ENCODE results near the gene RTEL1.

GRCh38 chr20:63678667-63679465 is 20.8 kb downstream of the RTEL1 start:
- TF ChIP-seq EZH2 (IDR thresholded peaks at IDR 0.05; ENCODE audit: low read length, missing control alignments) (no peak), CTCF (conservative IDR thresholded peaks at IDR 0.05 in 1 of 2, IDR thresholded peaks at IDR 0.05 in 1 of 2; ENCODE audit: low read depth in 1 of 2, low read length in 2 of 2) (no peak)

All from fibroblast of lung (primary cell).